Gastroesophageal sphincter (tissue), 3 donors: ENCODE results near the gene CLDN17.

Experiments used
- POLR2A ChIP-seq, 2 donors: fragments of 450-650 bp; IDR thresholded peaks; one replicate each; pipeline ENCODE4 v1.6.1; 2017; ENCODE audit warnings: antibody characterized with exemption in 2 of 2, mild to moderate bottlenecking in 2 of 2, moderate library complexity in 1 of 2
- POLR2AphosphoS5 ChIP-seq: sonication (generic); formaldehyde crosslinking; IDR thresholded peaks from one replicate; pipeline ENCODE4 v1.6.1; 2017; ENCODE audit warnings: antibody characterized with exemption
- TF ChIP-seq, protein P1 (sequence below), 4 experiments: fragments of 200-600 bp in 2 of 4; fragments of 450-650 bp in 2 of 4; sonication (generic) in 1 of 4; IDR thresholded peaks; one replicate each; pipeline ENCODE4 v1.5.1; 2017 to 2019; ENCODE audit warnings: antibody characterized with exemption in 4 of 4, mild to moderate bottlenecking in 2 of 4, moderate library complexity in 2 of 4

DNA sequence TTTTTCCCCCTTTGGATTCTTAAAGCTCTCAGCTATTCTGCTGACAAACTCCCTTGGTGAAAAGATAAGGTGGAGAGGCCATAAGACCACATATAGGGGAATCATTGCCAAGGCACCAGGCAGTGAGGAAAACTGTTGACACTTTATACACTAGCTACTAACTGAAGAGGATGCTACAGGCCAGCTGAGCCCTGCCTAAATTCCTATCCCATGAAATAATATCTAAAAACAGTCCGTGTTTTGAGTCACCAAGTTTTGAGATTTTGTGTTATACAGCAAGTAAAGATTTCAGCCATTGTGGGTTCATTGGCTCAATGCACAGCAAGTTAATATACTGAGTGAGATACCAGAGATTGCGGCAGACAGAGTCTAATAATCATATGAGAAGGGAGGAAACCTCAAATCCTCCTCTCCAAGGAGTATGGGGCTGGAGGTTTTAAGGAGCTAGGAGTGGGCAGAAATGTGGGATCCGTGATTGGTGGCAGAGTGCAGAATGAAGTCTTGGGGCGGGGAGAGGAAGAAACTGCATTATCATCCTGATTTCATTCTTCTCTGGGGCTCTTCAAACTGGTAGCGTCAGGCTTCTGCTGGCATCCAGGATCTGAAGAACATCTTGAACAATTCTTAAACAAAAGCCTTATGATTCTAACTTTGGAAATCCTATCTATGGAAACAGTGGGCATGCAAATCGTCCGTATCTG is 40.1 kb upstream of the CLDN17 start:
- TF ChIP-seq POLR2AphosphoS5 (no peak), POLR2A (IDR thresholded peaks at IDR 0.05) (no peak)
- TF ChIP-seq, protein P1, sequence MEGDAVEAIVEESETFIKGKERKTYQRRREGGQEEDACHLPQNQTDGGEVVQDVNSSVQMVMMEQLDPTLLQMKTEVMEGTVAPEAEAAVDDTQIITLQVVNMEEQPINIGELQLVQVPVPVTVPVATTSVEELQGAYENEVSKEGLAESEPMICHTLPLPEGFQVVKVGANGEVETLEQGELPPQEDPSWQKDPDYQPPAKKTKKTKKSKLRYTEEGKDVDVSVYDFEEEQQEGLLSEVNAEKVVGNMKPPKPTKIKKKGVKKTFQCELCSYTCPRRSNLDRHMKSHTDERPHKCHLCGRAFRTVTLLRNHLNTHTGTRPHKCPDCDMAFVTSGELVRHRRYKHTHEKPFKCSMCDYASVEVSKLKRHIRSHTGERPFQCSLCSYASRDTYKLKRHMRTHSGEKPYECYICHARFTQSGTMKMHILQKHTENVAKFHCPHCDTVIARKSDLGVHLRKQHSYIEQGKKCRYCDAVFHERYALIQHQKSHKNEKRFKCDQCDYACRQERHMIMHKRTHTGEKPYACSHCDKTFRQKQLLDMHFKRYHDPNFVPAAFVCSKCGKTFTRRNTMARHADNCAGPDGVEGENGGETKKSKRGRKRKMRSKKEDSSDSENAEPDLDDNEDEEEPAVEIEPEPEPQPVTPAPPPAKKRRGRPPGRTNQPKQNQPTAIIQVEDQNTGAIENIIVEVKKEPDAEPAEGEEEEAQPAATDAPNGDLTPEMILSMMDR (IDR thresholded peaks at IDR 0.05): no peak
